Measurements from ENCODE around the gene SMAD3. TPM values are rescaled to one million over a fixed set of nuclear protein-coding genes. Genes with fewer than 3 reads are reported as not detected.

The SMAD3 gene
- total RNA-seq, 1 experiment from 2014 or later: 89.2 TPM

GRCh38 chr15:67186226-67186649 is 120.8 kb downstream of the SMAD3 start:
- no peaks in the 10 kb centered on the region for H4K20me1 ChIP-seq (ENCODE audit: insufficient read depth)
- H3K9me2 ChIP-seq (ENCODE audit: insufficient read depth): no peaks in the 10 kb centered on the region
- ChIA-PET CTCF (no interaction called here), RAD21 (ENCODE audit: low non-redundant PET in 1 of 2, low total read pairs in 2 of 2, uncharacterized antibody in 2 of 2, unreplicated experiment in 2 of 2) (no interaction called here), POLR2A (no interaction called here)
- H3K9me3 ChIP-seq (ENCODE audit: control insufficient read depth in 1 of 2, insufficient read depth in 1 of 2, low read depth in 1 of 2, low read length in 2 of 2): no peaks in the 10 kb centered on the region
- no peaks in the 10 kb centered on the region for H3K4me1 ChIP-seq (ENCODE audit: control insufficient read depth in 1 of 2, insufficient read depth in 2 of 2, low read length in 2 of 2)
- no peak overlapping the region for H2AFZ ChIP-seq (ENCODE audit: low read depth, low read length, poor library complexity, severe bottlenecking)
- BruUV-seq (replicated peaks): no TSS peak
- H3K9ac ChIP-seq (ENCODE audit: low read length): no peak overlapping the region
- no peak for TF ChIP-seq CBX3 (IDR thresholded peaks at IDR 0.05; ENCODE audit: low read depth)
- no peak for TF ChIP-seq JUND (IDR thresholded peaks at IDR 0.05)
- TF ChIP-seq CTCF (IDR thresholded peaks at IDR 0.05 in 2 of 3, conservative IDR thresholded peaks at IDR 0.05 in 1 of 3; ENCODE audit: borderline replicate concordance in 1 of 3, insufficient read depth in 1 of 3, low read depth in 2 of 3, low read length in 2 of 3): no peak
- TF ChIP-seq RAD21 (IDR thresholded peaks at IDR 0.05; ENCODE audit: low read depth): no peak
- no peak for TF ChIP-seq TCF7L2 (IDR thresholded peaks at IDR 0.05; ENCODE audit: borderline replicate concordance, extremely low read depth, insufficient read depth, insufficient read length)
- no peak overlapping the region for H3K4me3 ChIP-seq (replicated peaks in 1 of 2; ENCODE audit: low read depth in 1 of 2, low read length in 2 of 2)
- ATAC-seq: no peak
- intact Hi-C loops (cut with micrococcal nuclease): no loop called here
- H3K79me2 ChIP-seq (ENCODE audit: insufficient read depth, low read length): no peaks in the 10 kb centered on the region
- no peaks in the 10 kb centered on the region for H3K27me3 ChIP-seq (ENCODE audit: insufficient read depth, low read length)
- no peak overlapping the region for H3K27ac ChIP-seq (ENCODE audit: low read depth, low read length)
- peaks cover 15 to 63% of the 10 kb centered on the region in 2 experiments; a peak in 3 of 4 replicates for H3K36me3 ChIP-seq (ENCODE audit: control insufficient read depth in 1 of 2, insufficient read depth in 2 of 2, low read length in 2 of 2)
- no peak for DNase-seq (ENCODE audit: low read depth, low spot score)
- no peak overlapping the region for H3K4me2 ChIP-seq (ENCODE audit: low read length)

- Histone ChIP-seq H3K9ac (ENCODE audit: low read length) (no peak overlapping the region), H2AFZ (ENCODE audit: low read depth, low read length, poor library complexity, severe bottlenecking) (no peak overlapping the region), H3K27ac (ENCODE audit: low read depth, low read length) (no peak overlapping the region), H3K36me3 (ENCODE audit: control insufficient read depth in 1 of 2, insufficient read depth in 2 of 2, low read length in 2 of 2) (peaks cover 19 to 67% of the 10 kb centered on the region in 2 experiments), H3K4me2 (ENCODE audit: low read length) (no peak overlapping the region), H3K4me1 (ENCODE audit: control insufficient read depth in 1 of 2, insufficient read depth in 2 of 2, low read length in 2 of 2) (no peaks in the 10 kb centered on the region), H3K9me2 (ENCODE audit: insufficient read depth) (no peaks in the 10 kb centered on the region), H3K4me3 (replicated peaks in 1 of 2; ENCODE audit: low read depth in 1 of 2, low read length in 2 of 2) (no peak overlapping the region), H3K9me3 (ENCODE audit: control insufficient read depth in 1 of 2, insufficient read depth in 1 of 2, low read depth in 1 of 2, low read length in 2 of 2) (no peaks in the 10 kb centered on the region), H3K79me2 (ENCODE audit: insufficient read depth, low read length) (no peaks in the 10 kb centered on the region), H3K27me3 (ENCODE audit: insufficient read depth, low read length) (no peaks in the 10 kb centered on the region), H4K20me1 (ENCODE audit: insufficient read depth) (no peaks in the 10 kb centered on the region)
- no TSS peak for BruUV-seq (replicated peaks)
- ChIA-PET CTCF (no interaction called here), POLR2A (no interaction called here), RAD21 (ENCODE audit: low non-redundant PET in 1 of 2, low total read pairs in 2 of 2, uncharacterized antibody in 2 of 2, unreplicated experiment in 2 of 2) (no interaction called here)
- ATAC-seq (0 out of 2 replicates have a peak, but pooled peaks have one; percentile 12), DNase-seq (ENCODE audit: low read depth, low spot score) (no peak)
- intact Hi-C loops (cut with micrococcal nuclease): no loop called here
- TF ChIP-seq REST (IDR thresholded peaks at IDR 0.05; ENCODE audit: low read depth): no peak
- TF ChIP-seq ZFX (IDR thresholded peaks at IDR 0.05): no peak
- TF ChIP-seq SIN3A (IDR thresholded peaks at IDR 0.05; ENCODE audit: low read depth): no peak
- TF ChIP-seq ATF3 (IDR thresholded peaks at IDR 0.05): no peak
- no peak for TF ChIP-seq ZNF274 (IDR thresholded peaks at IDR 0.05; ENCODE audit: low read depth, low read length)
- no peak for TF ChIP-seq EZH2 (IDR thresholded peaks at IDR 0.05)
- no peak for TF ChIP-seq CBX3 (IDR thresholded peaks at IDR 0.05; ENCODE audit: low read depth)
- no peak for TF ChIP-seq CTCF (IDR thresholded peaks at IDR 0.05 in 2 of 3, conservative IDR thresholded peaks at IDR 0.05 in 1 of 3; ENCODE audit: borderline replicate concordance in 1 of 3, insufficient read depth in 1 of 3, low read depth in 2 of 3, low read length in 2 of 3)
- TF ChIP-seq CEBPB (IDR thresholded peaks at IDR 0.05; ENCODE audit: low read depth): no peak
- TF ChIP-seq JUND (IDR thresholded peaks at IDR 0.05): no peak
- no peak for TF ChIP-seq SRF (IDR thresholded peaks at IDR 0.05; ENCODE audit: low read depth)
These were observed 121.3 kb downstream of the SMAD3 start for GRCh38 chr15:67186688-67187087.
